D721Med (cell line): ENCODE data around the gene PDCD1.

Source experiments
- DNase-seq: peaks from one replicate; pipeline ENCODE4 v3.0.0; 2011; ENCODE audit warnings: low spot score; ENCODE audit not compliant: insufficient read length
- FAIRE-seq: peaks from 2 replicates; lab custom pipeline; 2011; peaks lifted over from hg19 to GRCh38; lab: Jason Lieb, UNC
- CTCF ChIP-seq: IDR thresholded peaks from 2 replicates; pipeline ENCODE4 v1.5.1; 2012; ENCODE audit warnings: mild to moderate bottlenecking, control low read depth; ENCODE audit not compliant: insufficient read depth; ENCODE audit errors: missing control alignments

Gene PDCD1

GRCh38 chr2:241870081-241870541, 11.4 kb upstream of the PDCD1 start:
- TF ChIP-seq CTCF: no peak
- no peak for FAIRE-seq
- DNase-seq: no peak

- no peak for TF ChIP-seq CTCF
- FAIRE-seq: no peak
- peak; percentile 17 for DNase-seq
Observed at GRCh38 chr2:241869087-241869961, 10.6 kb upstream of the PDCD1 start, which contains the start of gene RTP5. Gene RTP5, plus strand, starts transcription at chr2:241869729. Its CDS starts 28 bp downstream, at chr2:241869757.

GRCh38 chr2:241868661-241869081, 10.0 kb upstream of the PDCD1 start:
- DNase-seq: no peak
- TF ChIP-seq CTCF: no peak
- FAIRE-seq: no peak

- no peak for TF ChIP-seq CTCF
- FAIRE-seq: no peak
- DNase-seq: no peak
Observed at GRCh38 chr2:241867776-241868420, 9.2 kb upstream of the PDCD1 start.

DNA sequence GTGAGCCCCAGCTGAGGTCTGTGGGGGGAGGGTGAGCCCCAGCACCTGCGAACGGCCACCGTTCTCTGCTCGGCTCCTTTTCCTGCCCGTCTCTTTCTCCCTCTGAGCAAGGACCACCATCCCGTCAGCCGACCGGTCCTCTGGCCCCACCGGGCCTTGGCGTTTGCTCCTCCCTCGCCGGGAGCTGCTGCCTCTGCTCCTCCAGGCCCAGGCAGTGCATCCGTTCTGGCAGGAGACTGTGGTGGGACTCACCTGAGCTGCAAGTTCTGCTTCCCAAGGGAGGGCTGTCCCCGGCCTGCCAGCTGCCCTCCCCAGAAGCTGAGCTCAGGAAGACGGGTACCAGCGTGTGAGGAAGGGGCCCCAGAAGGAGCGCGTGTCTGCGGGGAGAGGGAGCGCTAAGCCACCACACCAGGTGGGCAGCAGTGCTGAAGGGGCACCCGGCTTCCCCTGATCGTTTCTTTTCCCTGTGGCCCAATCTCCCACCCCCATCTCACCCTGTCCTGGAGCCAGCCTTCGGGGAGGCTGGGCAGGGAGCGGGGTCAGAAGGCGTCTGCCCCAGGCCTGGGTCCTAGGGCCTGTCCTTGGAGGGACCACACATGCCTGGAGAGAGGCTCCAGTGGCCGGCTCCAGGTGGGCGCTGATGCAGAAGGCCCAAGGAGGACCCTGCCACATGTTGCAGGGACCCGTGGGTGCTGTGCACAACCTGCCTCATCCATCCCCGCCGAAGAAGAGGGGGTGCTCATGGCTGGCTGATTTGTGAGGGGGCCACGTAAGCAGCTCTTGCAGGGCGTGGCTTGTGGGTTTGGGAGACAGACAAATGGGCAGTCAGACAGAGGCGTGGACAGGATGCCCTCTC, 8.3 kb upstream of the PDCD1 start:
- FAIRE-seq (no peak), DNase-seq (no peak)
- TF ChIP-seq CTCF: no peak

GRCh38 chr2:241865957-241866789, 7.5 kb upstream of the PDCD1 start:
- TF ChIP-seq CTCF: no peak
- no peak for DNase-seq
- no peak for FAIRE-seq
